Motor neuron (in vitro differentiated cells): ENCODE data around the gene PLXNB2. TPM values are rescaled to one million over a fixed set of nuclear protein-coding genes. Genes with fewer than 3 reads are reported as not detected.

Source experiments
- ATAC-seq, 8 experiments: fragments of 200-7000 bp; cut with Tn5 transposase; replicated peaks in 6 of 8; 2 replicates each; pipeline ENCODE4 v1.8.0; 2021; ENCODE audit warnings: mild to moderate bottlenecking in 8 of 8, moderate library complexity in 8 of 8
- H3K27ac ChIP-seq, 2 donors: fragments of 250-450 bp; sonication (Bioruptor Pico); 2 replicates each; pipeline ENCODE4 v1.9.0; 2021; ENCODE audit warnings: antibody characterized with exemption in 2 of 2, mild to moderate bottlenecking in 2 of 2, moderate library complexity in 1 of 2
- H3K4me1 ChIP-seq, 2 donors: fragments of 250-450 bp; sonication (Bioruptor Pico); replicated peaks in 1 of 2; 2 replicates each; pipeline ENCODE4 v1.6.1; 2021; ENCODE audit warnings: antibody characterized with exemption in 2 of 2, mild to moderate bottlenecking in 2 of 2, moderate library complexity in 1 of 2
- H3K4me3 ChIP-seq, 5 donors: fragments of 250-450 bp; sonication (Bioruptor Pico); 2 replicates each; pipeline ENCODE4 v1.9.0; 2021; ENCODE audit warnings: antibody characterized with exemption in 5 of 5, mild to moderate bottlenecking in 5 of 5, moderate library complexity in 4 of 5
- WGBS, 10 experiments: fragments of 450-650 bp; shearing (Covaris generic); methylation state at CpG; one replicate each; pipeline ENCODE4 v1.0.0; 2022; 5-methylcytosine and 5-hydroxymethylcytosine counted together
- in situ Hi-C, 9 experiments: fragments of 400-800 bp; cut with MboI; loops; one replicate each; pipeline ENCODE4 v1.15.0; 2021; ENCODE audit warnings: low sequenced_read_pairs in 9 of 9, low pct_unique_long_range_greater_than_20kb in 2 of 9; ENCODE audit not compliant: unreplicated experiment in 9 of 9
- total RNA-seq, 8 experiments: library from RNA; unstranded; fragments of 300-600 nt; gene quantifications; 2 replicates each; pipeline versions ENCODE4 v1.2.3 to v1.2.4, GENCODE V29; 2022

The PLXNB2 gene
- total RNA-seq, 8 experiments from 2014 or later: 36.8 to 104 (median 59.6) TPM

GRCh38 chr22:50236731-50237409, 70.6 kb downstream of the PLXNB2 start:
- Histone ChIP-seq H3K4me1 (peaks cover under 1 to 13% of the 10 kb centered on the region in 2 donors), H3K27ac (no peak overlapping the region), H3K4me3 (no peak overlapping the region)
- WGBS, 10 experiments: 0 to 73% (median 40%) methylated on average over 1 to 3 of the region's 11 CpGs; no CpG with 5 or more reads in 5 of the 10 experiments
- peak in 2 of 8 experiments; percentile 18 to 53 for ATAC-seq
- in situ Hi-C loops: no loop called here

GRCh38 chr22:50233223-50233622, 74.2 kb downstream of the PLXNB2 start:
- no peaks in the 10 kb centered on the region for H3K4me1 ChIP-seq
- in situ Hi-C loops: no loop called here
- WGBS, 10 experiments: 88 to 100% (median 94%) methylated on average over 1 to 13 of the region's 18 CpGs; no CpG with 5 or more reads in 5 of the 10 experiments
- no peak for ATAC-seq
- H3K4me3 ChIP-seq: no peak overlapping the region
- no peak overlapping the region for H3K27ac ChIP-seq

GRCh38 chr22:50232481-50233151, 74.8 kb downstream of the PLXNB2 start:
- in situ Hi-C loops: no loop called here
- WGBS, 10 experiments: 84 to 100% (median 93%) methylated on average over 1 to 14 of the region's 20 CpGs; no CpG with 5 or more reads in 3 of the 10 experiments
- no peak overlapping the region for H3K27ac ChIP-seq
- ATAC-seq: no peak
- no peaks in the 10 kb centered on the region for H3K4me1 ChIP-seq
- no peak overlapping the region for H3K4me3 ChIP-seq

GRCh38 chr22:50229370-50229769, 78.1 kb downstream of the PLXNB2 start:
- no peak overlapping the region for H3K27ac ChIP-seq
- 85 to 100% (median 99%) methylated on average over 1 to 10 of the region's 16 CpGs; no CpG with 5 or more reads in 4 of the 10 experiments for WGBS, 10 experiments
- H3K4me1 ChIP-seq: no peaks in the 10 kb centered on the region
- in situ Hi-C loops: no loop called here
- no peak overlapping the region for H3K4me3 ChIP-seq
- ATAC-seq: no peak

- Histone ChIP-seq H3K4me1 (no peaks in the 10 kb centered on the region), H3K27ac (no peak overlapping the region), H3K4me3 (no peak overlapping the region)
- no peak for ATAC-seq
- in situ Hi-C loops: no loop called here
- 80 to 100% methylated on average over 1 to 4 of the region's 9 CpGs; no CpG with 5 or more reads in 8 of the 10 experiments for WGBS, 10 experiments
Measured at GRCh38 chr22:50228366-50228765, 79.1 kb downstream of the PLXNB2 start.

- Histone ChIP-seq H3K4me1 (no peaks in the 10 kb centered on the region), H3K27ac (no peak overlapping the region), H3K4me3 (no peak overlapping the region)
- in situ Hi-C loops: no loop called here
- peak in 2 of 8 experiments; percentile 10 to 15 for ATAC-seq
- WGBS, 10 experiments: 93 to 100% (median 100%) methylated on average over 1 to 5 of the region's 25 CpGs; no CpG with 5 or more reads in 4 of the 10 experiments
Measured at GRCh38 chr22:50227579-50228215, 79.7 kb downstream of the PLXNB2 start.

GRCh38 chr22:50226875-50227165, 80.6 kb downstream of the PLXNB2 start:
- in situ Hi-C loops: no loop called here
- Histone ChIP-seq H3K4me1 (no peaks in the 10 kb centered on the region), H3K4me3 (no peak overlapping the region), H3K27ac (no peak overlapping the region)
- no peak for ATAC-seq
- WGBS, 10 experiments: no CpG with 5 or more reads among the region's 18 CpGs

GRCh38 chr22:50226063-50226874, 81.2 kb downstream of the PLXNB2 start:
- in situ Hi-C loops: no loop called here
- no peak overlapping the region for H3K4me3 ChIP-seq
- H3K27ac ChIP-seq: no peak overlapping the region
- 87 to 100% (median 95%) methylated on average over 1 to 7 of the region's 31 CpGs; no CpG with 5 or more reads in 6 of the 10 experiments for WGBS, 10 experiments
- peak in 2 of 8 experiments; percentile 12 for ATAC-seq
- H3K4me1 ChIP-seq: no peaks in the 10 kb centered on the region

- Histone ChIP-seq H3K4me3 (no peak overlapping the region), H3K4me1 (no peaks in the 10 kb centered on the region), H3K27ac (no peak overlapping the region)
- in situ Hi-C loops: no loop called here
- 80 to 100% (median 95%) methylated on average over 1 to 4 of the region's 24 CpGs; no CpG with 5 or more reads in 5 of the 10 experiments for WGBS, 10 experiments
- no peak for ATAC-seq
Measured at GRCh38 chr22:50225200-50225969, 82.1 kb downstream of the PLXNB2 start.

Other genes with a start within 250 kb of the PLXNB2 start
- gene TTLL8, start 249.3 kb downstream of the PLXNB2 start, total RNA-seq: under 1 TPM in 2 of 8 experiments, not detected in 6; 0.09 to 0.17 TPM
- gene MLC1, start 222.2 kb downstream of the PLXNB2 start, total RNA-seq: 10 to 100 TPM in 1 of 8 experiments, 1 to 10 TPM in 1, under 1 TPM in 6; 0.10 to 85.3 (median 0.28) TPM
- gene MOV10L1, start 217.6 kb downstream of the PLXNB2 start, total RNA-seq: 1 to 10 TPM in 1 of 8 experiments, under 1 TPM in 7; 0.11 to 2.9 (median 0.45) TPM
- 1 to 10 TPM in 7 of 8 experiments, under 1 TPM in 1; 0.97 to 4.7 (median 1.9) TPM for gene PANX2, start 136.9 kb downstream of the PLXNB2 start, total RNA-seq
- gene TRABD, start 121.7 kb downstream of the PLXNB2 start, total RNA-seq: 10 to 100 TPM in 6 of 8 experiments, 1 to 10 TPM in 2; 8.2 to 37.4 (median 12.5) TPM
- gene SELENOO, start 106.6 kb downstream of the PLXNB2 start, total RNA-seq: 10 to 100 TPM in 5 of 8 experiments, 1 to 10 TPM in 3; 7.5 to 32.8 (median 11.2) TPM
- 10 to 100 TPM; 14.4 to 52.6 (median 20.1) TPM for gene TUBGCP6, start 62.6 kb downstream of the PLXNB2 start, total RNA-seq
- gene HDAC10, start 56.4 kb downstream of the PLXNB2 start, total RNA-seq: 10 to 100 TPM in 7 of 8 experiments, 1 to 10 TPM in 1; 9.0 to 46.4 (median 16.2) TPM
- gene MAPK12, start 46.0 kb downstream of the PLXNB2 start, total RNA-seq: 10 to 100 TPM in 7 of 8 experiments, 1 to 10 TPM in 1; 8.8 to 34.7 (median 22.7) TPM
- gene MAPK11, start 37.3 kb downstream of the PLXNB2 start, total RNA-seq: 10 to 100 TPM in 5 of 8 experiments, 1 to 10 TPM in 3; 2.6 to 26.7 (median 15.9) TPM
- gene DENND6B, start 19.4 kb upstream of the PLXNB2 start, total RNA-seq: 10 to 100 TPM in 4 of 8 experiments, 1 to 10 TPM in 4; 1.7 to 15.3 (median 10.6) TPM
- 10 to 100 TPM; 25.1 to 75.6 (median 40.4) TPM for gene PPP6R2, start 35.7 kb upstream of the PLXNB2 start, total RNA-seq
- 10 to 100 TPM; 37.5 to 94.4 (median 60.3) TPM for gene SBF1, start 167.4 kb upstream of the PLXNB2 start, total RNA-seq
- gene ADM2, start 173.9 kb upstream of the PLXNB2 start, total RNA-seq: 1 to 10 TPM in 5 of 8 experiments, under 1 TPM in 3; 0.09 to 7.6 (median 1.2) TPM
- under 1 TPM in 4 of 8 experiments, not detected in 4; 0.13 to 0.52 (median 0.36) TPM for gene MIOX, start 179.2 kb upstream of the PLXNB2 start, total RNA-seq
- gene LMF2, start 200.1 kb upstream of the PLXNB2 start, total RNA-seq: 10 to 100 TPM; 20.2 to 44.9 (median 39.9) TPM
- gene NCAPH2, start 200.6 kb upstream of the PLXNB2 start, total RNA-seq: 10 to 100 TPM; 12.1 to 59.7 (median 39.5) TPM
- gene SCO2, start 218.0 kb upstream of the PLXNB2 start, total RNA-seq: 1 to 10 TPM in 5 of 8 experiments, under 1 TPM in 3; 0.64 to 2.2 (median 1.2) TPM
- gene TYMP, start 222.4 kb upstream of the PLXNB2 start, total RNA-seq: 10 to 100 TPM in 1 of 8 experiments, 1 to 10 TPM in 6, under 1 TPM in 1; 0.87 to 10.6 (median 3.9) TPM
- gene KLHDC7B, start 238.3 kb upstream of the PLXNB2 start, total RNA-seq: 1 to 10 TPM in 2 of 8 experiments, under 1 TPM in 6; 0.16 to 1.5 (median 0.40) TPM